ENCODE results near the gene DNAJB6.

The DNAJB6 gene

DNA sequence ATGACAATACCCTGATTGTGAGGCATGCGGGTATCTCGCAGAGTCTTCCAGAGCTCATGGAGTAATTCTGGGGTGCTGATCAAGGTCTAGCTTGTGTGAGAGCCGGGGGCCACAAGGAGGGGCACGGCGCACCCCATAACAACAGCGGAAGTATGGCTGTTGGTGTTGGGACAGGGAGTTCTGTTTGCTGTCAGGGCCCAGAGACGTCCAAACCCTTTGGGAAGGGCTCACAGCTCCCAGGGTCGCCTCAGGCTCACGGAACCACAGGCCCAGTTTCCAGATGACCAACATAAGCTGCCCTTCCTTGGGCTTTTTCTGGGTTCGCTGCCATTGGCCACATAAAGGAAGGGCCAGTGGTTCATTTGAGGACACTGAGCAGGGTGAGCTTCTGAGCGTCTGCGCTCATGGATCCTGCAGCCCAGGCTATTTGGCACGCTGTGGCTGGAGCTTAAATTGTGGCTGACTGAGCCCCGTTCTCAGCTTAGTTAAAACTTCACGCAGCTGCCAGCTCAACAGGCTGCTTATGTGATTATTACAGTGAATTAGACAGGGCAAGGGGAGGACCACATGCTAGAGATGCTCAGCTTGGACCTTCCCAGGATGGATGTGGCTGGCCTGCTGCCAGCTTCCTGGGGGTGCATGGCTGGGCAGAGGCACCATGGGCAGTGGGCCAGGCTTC, 92.3 kb downstream of the DNAJB6 start:
- no peak for ATAC-seq
- Mint-ChIP-seq H3K36me3 (no peaks in the 10 kb centered on the region), H3K9me3 (no peaks in the 10 kb centered on the region), H3K27ac (no peak overlapping the region), H3K4me1 (peaks cover 17% of the 10 kb centered on the region), H3K4me3 (no peak overlapping the region)
- DNase-seq (ENCODE audit: low spot score in 2 of 2), result no peak

DNA sequence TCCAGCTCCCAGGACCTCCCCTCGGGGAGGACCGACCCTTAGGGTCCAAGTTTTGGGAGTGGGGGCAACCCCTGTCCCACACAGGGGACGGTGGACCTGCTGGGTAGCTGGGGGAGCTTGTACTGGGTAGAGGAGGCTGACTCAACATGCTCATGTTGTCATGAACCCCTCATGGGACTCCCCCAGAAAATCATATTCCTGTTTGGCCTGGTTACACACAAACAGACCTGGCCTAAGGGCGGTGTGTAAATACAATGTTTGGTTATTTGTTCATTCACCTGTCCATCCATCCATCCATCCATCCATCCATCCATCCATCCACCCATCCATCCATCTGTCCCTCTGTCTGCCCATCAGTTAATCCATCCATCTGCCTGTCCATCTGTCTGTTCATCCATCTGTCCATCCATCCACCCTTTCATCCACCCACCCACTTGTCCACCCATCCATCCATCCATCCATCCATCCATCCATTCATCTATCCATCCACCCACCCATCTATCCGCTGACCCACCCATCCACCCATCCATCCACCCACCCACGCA, 92.9 kb downstream of the DNAJB6 start:
- Mint-ChIP-seq H3K4me1 (peaks cover 17% of the 10 kb centered on the region), H3K9me3 (no peaks in the 10 kb centered on the region), H3K36me3 (no peaks in the 10 kb centered on the region), H3K4me3 (no peak overlapping the region), H3K27ac (no peak overlapping the region)
- DNase-seq (ENCODE audit: low spot score in 2 of 2) (no peak), ATAC-seq (peak; percentile 12)

DNA sequence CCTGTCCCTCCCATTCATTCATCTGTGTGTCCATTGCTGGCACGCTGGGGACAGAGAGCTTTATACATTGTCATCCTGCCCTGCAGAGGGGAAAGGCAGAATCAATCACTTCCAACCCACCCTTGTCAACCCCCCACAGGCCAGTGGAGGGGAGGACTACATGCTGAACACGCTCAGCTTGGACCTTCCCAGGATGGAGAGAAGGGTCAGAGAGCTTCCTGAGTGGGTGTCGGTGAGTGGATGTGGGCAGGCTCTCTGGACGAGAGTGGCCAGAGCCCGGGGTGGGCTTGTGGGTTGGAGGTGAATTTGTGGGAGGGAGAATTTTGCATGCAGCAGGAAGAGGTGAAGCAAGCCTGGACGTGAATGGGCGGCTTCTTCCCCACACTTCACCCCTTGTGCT, 93.9 kb downstream of the DNAJB6 start:
- Mint-ChIP-seq H3K36me3 (no peaks in the 10 kb centered on the region), H3K9me3 (no peaks in the 10 kb centered on the region), H3K4me1 (peaks cover 17% of the 10 kb centered on the region), H3K27ac (peak overlapping the region; percentile 64), H3K4me3 (no peak overlapping the region)
- ATAC-seq (no peak), DNase-seq (ENCODE audit: low spot score in 2 of 2) (no peak)

DNA sequence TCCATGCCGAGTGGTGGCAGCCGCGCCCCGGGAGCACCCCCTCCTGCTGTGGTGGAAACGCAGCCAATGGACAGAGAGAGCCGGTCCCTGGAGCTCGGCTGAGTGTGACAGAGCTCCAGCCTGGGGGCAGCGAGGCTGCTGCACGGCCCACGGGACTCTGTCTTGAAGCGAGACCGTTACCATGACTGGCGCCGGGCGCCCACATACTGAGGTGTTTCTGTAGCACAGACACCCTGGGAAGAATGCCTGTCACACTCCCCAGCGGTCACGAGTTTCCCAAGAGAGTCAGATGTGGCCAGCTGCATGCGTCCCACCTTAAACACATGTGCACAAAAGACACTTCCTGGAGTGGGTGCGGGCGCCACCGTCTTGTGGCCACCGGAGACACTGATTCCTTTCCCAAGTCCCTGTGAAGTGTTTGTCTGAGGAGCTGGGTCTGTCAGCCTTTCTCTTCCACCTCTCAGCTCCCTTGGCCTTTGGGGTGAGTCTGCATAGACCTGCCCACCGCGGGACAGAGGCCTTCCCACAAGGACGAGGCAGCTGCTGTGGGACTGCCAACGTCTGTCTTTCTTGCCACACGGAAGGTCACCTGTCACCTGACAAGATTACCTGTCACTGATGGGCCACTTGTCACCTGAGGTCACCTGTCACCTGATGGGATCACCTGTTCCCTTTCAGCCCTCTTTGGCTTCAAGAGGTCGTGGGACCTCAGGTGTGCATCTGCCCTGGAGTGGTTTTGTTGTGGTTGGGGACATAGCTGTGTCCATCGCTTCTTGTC, 94.6 kb downstream of the DNAJB6 start:
- peak overlapping the region; percentile 64 for H3K27ac Mint-ChIP-seq
- ATAC-seq (no peak), DNase-seq (ENCODE audit: low spot score in 2 of 2) (no peak)
- H3K36me3 Mint-ChIP-seq, result no peaks in the 10 kb centered on the region
- H3K4me3 Mint-ChIP-seq, result no peak overlapping the region
- no peaks in the 10 kb centered on the region for H3K9me3 Mint-ChIP-seq
- peaks cover 17% of the 10 kb centered on the region for H3K4me1 Mint-ChIP-seq

DNA sequence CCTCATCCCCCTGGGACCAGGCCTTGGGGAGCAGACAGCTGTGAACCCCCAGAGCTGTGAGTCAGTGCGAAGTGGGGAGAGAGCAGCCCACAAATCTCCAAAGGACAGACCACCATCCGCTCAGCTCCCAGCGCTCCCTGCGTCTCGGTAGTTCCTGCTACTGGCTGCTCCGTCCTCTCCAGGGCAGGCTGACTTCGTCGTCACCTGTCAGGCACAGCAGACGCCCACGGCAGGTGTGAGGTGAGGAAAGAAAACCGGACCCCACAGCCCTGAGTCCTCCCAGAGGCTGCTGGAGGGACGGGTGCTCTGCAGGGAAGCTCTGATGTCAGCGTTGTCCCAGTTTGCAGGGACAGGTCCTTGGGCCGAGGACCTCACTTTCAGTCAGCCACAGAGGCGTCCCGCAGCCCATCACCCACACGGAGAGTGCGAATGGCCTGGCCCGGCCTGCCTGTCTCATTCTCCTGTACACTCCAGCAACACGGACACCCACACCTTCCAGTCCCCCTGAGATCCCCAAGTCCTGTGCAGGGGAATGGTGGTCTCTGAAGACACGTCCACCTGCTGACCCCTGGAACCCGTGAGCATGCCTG, 95.2 kb downstream of the DNAJB6 start:
- DNase-seq (ENCODE audit: low spot score in 2 of 2) (peak in 1 of 2 donors; percentile 1), ATAC-seq (no peak)
- Mint-ChIP-seq H3K4me1 (peaks cover 17% of the 10 kb centered on the region), H3K9me3 (no peaks in the 10 kb centered on the region), H3K36me3 (no peaks in the 10 kb centered on the region), H3K27ac (no peak overlapping the region), H3K4me3 (peak overlapping the region; percentile 52)

DNA sequence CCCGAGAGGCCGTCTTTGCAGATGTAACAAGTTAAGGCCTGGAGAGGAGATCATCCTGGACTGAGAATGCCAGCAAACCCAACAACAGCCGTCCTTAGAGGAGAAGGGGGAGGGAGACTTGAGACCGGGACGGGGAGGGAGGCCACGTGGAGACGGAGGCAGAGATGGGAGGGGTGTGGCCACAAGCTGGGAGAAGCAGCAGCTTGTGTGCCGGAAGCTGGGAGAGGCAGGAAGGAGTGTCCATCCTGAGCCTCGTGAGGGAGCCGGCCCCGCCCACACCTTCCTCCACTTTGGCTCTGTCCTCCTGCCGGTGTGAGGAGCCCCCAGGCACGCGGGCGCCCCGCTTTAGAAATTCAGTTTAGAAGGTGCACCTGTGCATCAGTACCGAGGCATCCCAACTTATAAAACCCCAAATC, 95.7 kb downstream of the DNAJB6 start:
- no peak for DNase-seq (ENCODE audit: low spot score in 2 of 2)
- ATAC-seq, result no peak
- Mint-ChIP-seq H3K4me1 (peaks cover 17% of the 10 kb centered on the region), H3K9me3 (no peaks in the 10 kb centered on the region), H3K36me3 (no peaks in the 10 kb centered on the region), H3K27ac (no peak overlapping the region), H3K4me3 (peak overlapping the region; percentile 52)

DNA sequence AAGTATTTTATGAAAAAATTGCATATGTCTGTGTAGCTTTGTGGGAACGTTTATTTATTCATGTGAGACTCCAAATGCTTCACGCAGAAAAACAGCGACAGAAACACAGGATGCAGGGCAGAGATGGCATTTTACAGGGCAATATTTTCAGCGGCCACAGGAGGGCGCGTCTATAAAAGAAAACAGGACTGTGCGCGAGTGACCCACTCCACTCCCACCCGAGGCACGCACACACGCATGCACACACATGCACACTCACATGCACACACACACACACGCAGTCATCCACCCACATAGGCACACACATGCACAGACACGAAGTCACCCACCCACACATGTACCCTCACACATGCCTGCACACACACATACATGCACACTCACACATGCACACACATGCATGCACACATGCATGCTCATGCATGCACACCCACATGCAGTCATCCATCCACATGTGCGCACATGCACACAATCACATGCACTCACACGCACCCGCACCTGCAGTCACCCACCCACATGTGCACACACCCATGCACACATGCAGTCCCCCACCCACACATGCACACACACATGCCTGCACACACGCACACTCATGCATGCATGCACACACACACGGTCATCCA, 96.3 kb downstream of the DNAJB6 start:
- Mint-ChIP-seq H3K36me3 (no peaks in the 10 kb centered on the region), H3K4me1 (peaks cover 17% of the 10 kb centered on the region), H3K4me3 (peak overlapping the region; percentile 52), H3K27ac (no peak overlapping the region), H3K9me3 (no peaks in the 10 kb centered on the region)
- ATAC-seq (peak; percentile 40), DNase-seq (ENCODE audit: low spot score in 2 of 2) (no peak)

DNA sequence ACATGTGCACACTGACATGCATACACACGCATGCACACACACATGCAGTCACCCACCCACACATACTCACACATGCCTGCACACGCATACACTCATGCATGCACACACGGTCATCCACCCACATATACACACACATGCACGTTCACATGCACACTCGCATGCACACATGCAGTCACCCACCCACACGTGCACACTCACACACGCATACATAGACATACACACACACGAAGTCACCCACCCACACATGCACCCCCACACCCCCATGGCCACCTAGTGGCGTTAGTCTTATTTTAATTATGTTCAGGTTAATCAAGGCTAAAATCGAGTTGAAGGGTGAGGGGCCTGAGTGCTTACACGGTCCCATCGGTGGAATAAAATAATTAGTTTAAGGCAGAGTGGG, 96.8 kb downstream of the DNAJB6 start:
- Mint-ChIP-seq H3K27ac (no peak overlapping the region), H3K4me3 (no peak overlapping the region), H3K9me3 (no peaks in the 10 kb centered on the region), H3K4me1 (peaks cover 17% of the 10 kb centered on the region), H3K36me3 (no peaks in the 10 kb centered on the region)
- DNase-seq (ENCODE audit: low spot score in 2 of 2), result no peak
- ATAC-seq, result no peak

DNA sequence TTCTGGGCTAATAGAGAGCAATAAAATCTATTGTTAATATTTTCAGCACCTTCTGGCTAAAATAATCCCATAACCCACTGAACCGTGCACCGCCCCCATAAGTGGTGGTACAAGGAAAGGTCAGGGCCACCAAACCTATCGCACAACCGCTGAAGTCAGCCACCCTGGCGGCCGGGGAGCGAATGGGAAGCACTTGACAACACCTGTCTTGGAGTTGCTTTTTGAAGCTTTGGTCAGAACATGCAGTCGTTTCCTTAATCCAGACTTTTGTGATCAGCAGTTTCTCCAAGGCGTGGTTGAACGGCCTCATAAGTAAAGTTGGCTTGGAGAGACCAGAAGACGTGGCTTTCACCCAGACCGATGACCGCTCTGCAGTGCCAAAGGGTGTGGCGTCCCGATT, 97.4 kb downstream of the DNAJB6 start:
- Mint-ChIP-seq H3K4me1 (peaks cover 17% of the 10 kb centered on the region), H3K4me3 (no peak overlapping the region), H3K27ac (no peak overlapping the region), H3K36me3 (peaks cover under 1% of the 10 kb centered on the region), H3K9me3 (no peaks in the 10 kb centered on the region)
- ATAC-seq, result no peak
- DNase-seq (ENCODE audit: low spot score in 2 of 2), result no peak

DNA sequence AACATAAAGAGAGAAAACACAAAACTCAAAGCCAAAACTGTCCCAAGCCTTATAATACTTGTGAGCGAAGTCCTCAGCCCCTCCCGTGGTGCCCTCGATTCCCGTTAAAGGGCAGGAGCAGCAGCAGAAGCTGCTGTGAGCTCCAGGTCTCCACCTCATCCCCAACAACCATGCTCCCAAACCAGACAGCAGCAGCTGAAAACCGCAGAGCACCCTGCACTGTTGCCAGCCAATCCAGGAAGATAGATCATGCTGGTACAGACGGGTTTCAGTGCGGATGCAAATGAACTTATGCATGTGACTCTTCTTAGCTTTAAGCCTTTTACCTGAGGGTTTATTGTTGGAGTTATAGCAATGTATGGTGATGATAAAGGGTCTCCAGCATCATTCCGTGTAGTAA, 97.9 kb downstream of the DNAJB6 start:
- H3K36me3 Mint-ChIP-seq, result peaks cover 5% of the 10 kb centered on the region
- no peak for DNase-seq (ENCODE audit: low spot score in 2 of 2)
- no peak overlapping the region for H3K27ac Mint-ChIP-seq
- no peaks in the 10 kb centered on the region for H3K9me3 Mint-ChIP-seq
- ATAC-seq, result no peak
- H3K4me3 Mint-ChIP-seq, result no peak overlapping the region
- peaks cover 17% of the 10 kb centered on the region for H3K4me1 Mint-ChIP-seq

DNA sequence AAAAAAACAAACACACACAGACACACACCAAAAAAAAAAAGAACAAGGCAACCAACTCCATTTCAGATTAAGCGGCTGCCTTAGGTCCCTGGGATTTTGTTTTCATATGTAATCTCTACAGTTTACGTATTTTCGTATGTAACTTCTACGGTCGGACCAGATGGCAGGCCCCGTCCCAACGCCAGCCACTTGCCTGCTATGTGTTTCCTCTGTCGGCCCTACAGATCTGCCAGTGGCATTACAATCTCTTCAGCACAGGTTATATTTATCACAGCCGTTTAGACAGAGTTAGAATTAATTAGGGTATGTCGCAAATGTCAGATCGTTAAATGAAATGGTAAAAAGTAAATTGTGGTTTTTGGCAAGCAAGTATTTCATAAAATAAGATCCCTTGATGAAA, 99.3 kb downstream of the DNAJB6 start:
- Mint-ChIP-seq H3K4me1 (peaks cover 17% of the 10 kb centered on the region), H3K4me3 (no peak overlapping the region), H3K36me3 (peaks cover 6% of the 10 kb centered on the region)

DNA sequence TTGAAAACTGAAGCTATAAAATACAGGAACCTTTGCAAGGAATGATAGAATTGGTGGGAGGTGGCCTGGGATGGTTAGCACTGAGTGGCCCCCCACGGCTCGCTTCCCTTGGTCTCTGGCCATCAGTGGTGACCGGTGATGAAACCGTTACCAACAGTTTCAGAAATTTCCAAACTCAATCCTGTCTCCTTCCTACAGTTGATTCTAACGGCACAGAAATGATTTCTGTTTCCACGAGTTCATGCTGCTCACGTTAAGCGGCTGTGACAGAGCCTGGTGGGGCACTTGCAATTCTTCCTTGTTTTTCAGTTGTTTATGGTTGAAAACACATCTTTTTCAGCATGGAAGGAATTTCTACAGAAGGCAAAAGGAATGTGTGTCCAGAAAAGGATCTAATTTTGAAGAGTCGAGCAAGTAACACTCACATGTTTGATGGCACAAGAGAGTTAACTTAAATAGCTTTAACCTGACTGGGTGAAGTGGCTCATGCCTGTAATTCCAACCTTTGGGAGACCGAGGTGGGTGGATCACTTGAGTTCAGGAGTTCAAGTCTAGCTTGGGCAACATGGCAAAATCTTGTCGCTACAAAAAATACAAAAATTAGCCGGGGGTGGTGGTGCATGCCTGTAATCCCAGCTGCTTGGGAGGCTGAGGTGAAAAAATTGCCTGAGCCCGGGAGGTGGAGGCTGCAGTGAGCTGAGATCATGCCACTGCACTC, 100.1 kb downstream of the DNAJB6 start:
- Mint-ChIP-seq H3K27ac (no peak overlapping the region), H3K9me3 (no peaks in the 10 kb centered on the region), H3K4me3 (no peak overlapping the region), H3K4me1 (peaks cover 17% of the 10 kb centered on the region), H3K36me3 (peaks cover 6% of the 10 kb centered on the region)
- ATAC-seq (no peak), DNase-seq (ENCODE audit: low spot score in 2 of 2) (no peak)

More for the DNA sequence above, 99.3 kb downstream of the DNAJB6 start:
- ATAC-seq (no peak), DNase-seq (ENCODE audit: low spot score in 2 of 2) (no peak)
- Mint-ChIP-seq H3K9me3 (no peaks in the 10 kb centered on the region), H3K27ac (no peak overlapping the region)

DNA sequence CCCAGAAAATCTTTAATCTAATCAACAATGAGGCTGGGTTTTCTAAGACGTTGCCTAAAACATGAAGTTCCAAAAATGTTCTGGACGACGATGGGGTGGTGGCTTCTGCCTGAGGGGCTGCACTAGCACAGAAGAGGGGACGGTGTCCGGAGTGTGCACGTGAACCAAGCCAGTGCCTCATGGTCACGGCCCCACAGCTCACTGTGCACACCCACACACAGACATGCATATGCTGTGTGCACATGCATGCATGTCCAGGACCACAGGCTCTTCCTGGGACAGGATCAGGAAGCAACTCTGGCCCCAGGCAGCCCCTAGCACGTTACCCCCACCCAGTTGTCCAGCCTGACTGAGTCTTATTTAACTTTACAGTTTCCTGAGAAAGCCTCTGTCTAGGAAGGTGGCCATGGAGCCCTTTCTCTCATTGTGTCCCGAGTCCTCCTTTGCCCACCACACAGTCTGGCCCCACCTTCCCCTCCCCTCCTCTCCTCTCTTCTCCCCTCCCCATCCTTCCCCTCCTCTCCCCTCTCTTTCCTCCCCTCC, 100.8 kb downstream of the DNAJB6 start:
- no peak for DNase-seq (ENCODE audit: low spot score in 2 of 2)
- H3K9me3 Mint-ChIP-seq, result no peaks in the 10 kb centered on the region
- ATAC-seq, result no peak
- H3K36me3 Mint-ChIP-seq, result peaks cover 6% of the 10 kb centered on the region
- H3K4me1 Mint-ChIP-seq, result peaks cover 12% of the 10 kb centered on the region
- H3K4me3 Mint-ChIP-seq, result no peak overlapping the region
- H3K27ac Mint-ChIP-seq, result no peak overlapping the region

DNA sequence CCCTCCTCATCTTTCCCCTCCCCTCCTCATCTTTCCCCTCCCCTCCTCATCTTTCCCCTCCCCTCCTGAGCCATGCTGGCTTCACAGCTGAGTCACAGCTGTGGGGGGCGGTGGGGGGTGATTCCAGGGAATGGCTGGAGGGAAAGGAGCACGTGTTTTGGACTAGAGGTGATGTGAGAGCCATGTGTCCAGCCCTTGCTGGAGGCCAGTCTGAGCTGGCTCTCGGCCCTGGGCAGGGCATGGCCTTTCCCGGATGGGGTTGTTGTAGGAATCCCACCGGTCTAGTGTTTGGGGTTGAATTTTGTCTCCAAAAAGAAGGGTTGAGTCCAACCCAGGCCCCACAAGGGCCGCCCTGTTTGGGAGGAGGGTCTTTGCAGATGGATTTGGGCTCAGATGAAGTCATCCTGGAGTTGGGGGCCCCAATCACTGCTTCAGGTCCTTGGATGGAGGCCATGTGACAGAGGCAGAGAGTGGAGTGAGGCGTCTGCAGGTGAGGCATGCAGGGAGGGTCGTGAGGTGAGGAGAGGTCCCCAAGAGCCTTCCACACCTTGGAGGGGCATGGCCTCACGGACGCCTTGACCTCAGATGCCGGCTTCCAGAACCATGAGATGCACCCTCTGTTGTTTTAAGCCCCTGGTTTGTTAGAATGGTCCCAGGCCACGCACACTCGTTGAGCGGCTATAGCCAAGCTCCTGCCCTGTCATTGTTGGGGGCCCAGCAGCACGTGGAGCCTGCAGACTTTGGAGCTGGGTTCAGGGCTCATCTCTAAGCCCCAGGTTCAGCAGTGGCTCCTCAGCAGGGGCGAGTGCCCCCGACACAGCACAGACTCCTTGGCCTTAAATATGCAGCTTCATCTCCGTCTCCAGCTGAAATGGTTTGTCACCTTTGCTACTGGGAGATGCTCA, 101.6 kb downstream of the DNAJB6 start:
- Mint-ChIP-seq H3K4me3 (no peak overlapping the region), H3K9me3 (no peaks in the 10 kb centered on the region), H3K4me1 (peaks cover 4% of the 10 kb centered on the region), H3K36me3 (peaks cover 6% of the 10 kb centered on the region), H3K27ac (no peak overlapping the region)
- ATAC-seq, result no peak
- DNase-seq (ENCODE audit: low spot score in 2 of 2), result peak in 1 of 2 donors; percentile 42

All from stimulated activated effector memory CD8-positive, alpha-beta T cell treated with anti-CD3 and anti-CD28 coated beads, Interleukin-12 subunit alpha, Interleukin-12 subunit beta, amount 100 ng/mL, for 72 hours (primary cell).